ENCODE measurements around the gene CRYBG3. TPM values are rescaled to one million over a fixed set of nuclear protein-coding genes. Genes with fewer than 3 reads are reported as not detected.
A peak's percentile ranks its signal among the peaks of the same experiment; 100 is the strongest.

Gene CRYBG3
- total and polyA plus RNA-seq, 8 donors: 5.7 to 57.6 (median 23.0) TPM

DNA sequence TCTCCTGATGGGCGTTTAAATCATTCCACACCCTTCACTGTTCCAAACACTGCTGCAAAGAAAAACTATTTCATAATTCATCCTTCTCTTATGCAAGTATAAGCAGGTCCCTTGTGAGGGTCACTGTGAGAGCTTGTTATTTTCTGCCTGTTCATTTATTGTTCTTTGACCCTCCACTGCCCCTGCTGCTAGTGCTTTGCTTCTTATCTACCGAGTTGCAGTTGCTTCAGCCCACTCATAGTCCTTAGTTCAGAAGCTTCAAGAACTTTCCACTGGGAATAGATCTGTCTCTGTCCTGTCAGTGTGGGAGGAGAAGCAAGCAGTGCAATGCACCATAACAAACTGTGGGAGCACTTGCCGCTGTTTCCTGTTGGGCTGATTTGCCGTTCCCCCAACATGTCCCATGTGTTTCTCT is 110.6 kb downstream of the CRYBG3 start:
- Histone ChIP-seq H3K4me1 (peaks cover 0 to 4% (median 1%) of the 10 kb centered on the region in 4 donors), H3K27me3 (no peaks in the 10 kb centered on the region), H3K27ac (no peak overlapping the region), H3K4me3 (no peak overlapping the region), H3K9me3 (no peaks in the 10 kb centered on the region), H3K36me3 (peaks cover 3 to 70% (median 64%) of the 10 kb centered on the region in 4 donors)
- peak in 1 of 2 donors; percentile 38 for DNase-seq
- intact Hi-C loops (cut with DNase I; ENCODE audit: low total_unique reads): no loop called here
- TF ChIP-seq POLR2AphosphoS5 (IDR thresholded peaks at IDR 0.05) (no peak), POLR2A (IDR thresholded peaks at IDR 0.05) (no peak), EP300 (IDR thresholded peaks at IDR 0.05) (no peak)
- TF ChIP-seq, protein P1, sequence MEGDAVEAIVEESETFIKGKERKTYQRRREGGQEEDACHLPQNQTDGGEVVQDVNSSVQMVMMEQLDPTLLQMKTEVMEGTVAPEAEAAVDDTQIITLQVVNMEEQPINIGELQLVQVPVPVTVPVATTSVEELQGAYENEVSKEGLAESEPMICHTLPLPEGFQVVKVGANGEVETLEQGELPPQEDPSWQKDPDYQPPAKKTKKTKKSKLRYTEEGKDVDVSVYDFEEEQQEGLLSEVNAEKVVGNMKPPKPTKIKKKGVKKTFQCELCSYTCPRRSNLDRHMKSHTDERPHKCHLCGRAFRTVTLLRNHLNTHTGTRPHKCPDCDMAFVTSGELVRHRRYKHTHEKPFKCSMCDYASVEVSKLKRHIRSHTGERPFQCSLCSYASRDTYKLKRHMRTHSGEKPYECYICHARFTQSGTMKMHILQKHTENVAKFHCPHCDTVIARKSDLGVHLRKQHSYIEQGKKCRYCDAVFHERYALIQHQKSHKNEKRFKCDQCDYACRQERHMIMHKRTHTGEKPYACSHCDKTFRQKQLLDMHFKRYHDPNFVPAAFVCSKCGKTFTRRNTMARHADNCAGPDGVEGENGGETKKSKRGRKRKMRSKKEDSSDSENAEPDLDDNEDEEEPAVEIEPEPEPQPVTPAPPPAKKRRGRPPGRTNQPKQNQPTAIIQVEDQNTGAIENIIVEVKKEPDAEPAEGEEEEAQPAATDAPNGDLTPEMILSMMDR (IDR thresholded peaks at IDR 0.05): no peak
- WGBS, 5 donors: 68 to 86% (median 76%) methylated on average over 4 of the region's 4 CpGs

DNA sequence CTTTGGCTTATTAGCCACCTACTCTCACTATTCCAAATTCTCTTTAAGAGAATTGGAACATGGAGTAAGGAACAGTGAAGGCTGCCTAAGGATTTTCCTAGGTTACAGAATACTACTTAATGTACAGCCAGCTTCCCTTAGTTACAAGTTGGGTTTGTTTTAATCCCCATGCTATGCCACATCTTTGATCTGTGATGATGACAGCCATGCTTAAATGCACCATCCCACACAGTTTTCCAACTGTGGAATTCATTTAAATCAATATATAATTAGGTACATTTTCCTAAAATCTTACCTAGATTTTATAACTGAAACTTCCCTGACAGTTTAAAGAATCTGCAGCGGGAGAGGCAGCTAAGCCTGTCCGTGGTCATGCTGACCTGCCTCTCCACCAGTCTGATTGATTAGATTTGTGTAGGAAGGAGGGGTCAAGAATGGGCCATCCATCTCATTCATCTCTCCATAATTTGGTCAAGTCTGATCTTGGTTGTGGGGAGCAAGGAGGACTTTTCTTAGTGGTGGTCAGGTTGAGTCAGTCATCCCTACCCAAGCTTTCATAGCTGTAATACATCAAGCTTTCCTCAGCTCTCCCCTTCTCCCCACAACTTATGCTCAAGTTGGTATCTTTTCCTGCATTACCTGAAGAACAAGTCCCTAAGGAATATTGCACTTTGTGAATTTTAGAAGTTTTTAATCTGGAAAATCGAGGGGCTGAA is 113.3 kb downstream of the CRYBG3 start:
- Histone ChIP-seq H3K4me3 (no peak overlapping the region), H3K36me3 (peaks cover 3 to 98% (median 84%) of the 10 kb centered on the region in 4 donors), H3K27me3 (no peaks in the 10 kb centered on the region), H3K4me1 (no peaks in the 10 kb centered on the region), H3K27ac (no peak overlapping the region), H3K9me3 (no peaks in the 10 kb centered on the region)
- no peak for DNase-seq
- 89 to 96% (median 93%) methylated on average over 3 of the region's 3 CpGs for WGBS, 5 donors
- TF ChIP-seq POLR2AphosphoS5 (IDR thresholded peaks at IDR 0.05) (no peak), EP300 (IDR thresholded peaks at IDR 0.05) (no peak), POLR2A (IDR thresholded peaks at IDR 0.05) (no peak)
- TF ChIP-seq, protein P1 (IDR thresholded peaks at IDR 0.05): no peak
- intact Hi-C loops (cut with DNase I; ENCODE audit: low total_unique reads): no loop called here

- DNase-seq: no peak
- intact Hi-C loops (cut with DNase I; ENCODE audit: low total_unique reads): no loop called here
- TF ChIP-seq POLR2AphosphoS5 (IDR thresholded peaks at IDR 0.05) (no peak), EP300 (IDR thresholded peaks at IDR 0.05) (no peak), POLR2A (IDR thresholded peaks at IDR 0.05) (no peak)
- TF ChIP-seq, protein P1 (IDR thresholded peaks at IDR 0.05): no peak
- Histone ChIP-seq H3K27ac (no peak overlapping the region), H3K9me3 (no peaks in the 10 kb centered on the region), H3K27me3 (no peaks in the 10 kb centered on the region), H3K36me3 (peaks cover 3 to 98% (median 79%) of the 10 kb centered on the region in 4 donors), H3K4me1 (no peaks in the 10 kb centered on the region), H3K4me3 (no peak overlapping the region)
- 64 to 100% (median 98%) methylated on average over 1 of the region's 1 CpG for WGBS, 5 donors
Measured at GRCh38 chr3:97935842-97936241, 114.0 kb downstream of the CRYBG3 start.

- no peak for DNase-seq
- Histone ChIP-seq H3K36me3 (peaks cover 3 to 93% (median 87%) of the 10 kb centered on the region in 4 donors), H3K27ac (no peak overlapping the region), H3K4me3 (no peak overlapping the region), H3K27me3 (no peaks in the 10 kb centered on the region), H3K9me3 (no peaks in the 10 kb centered on the region), H3K4me1 (peaks cover 0 to 8% (median 2%) of the 10 kb centered on the region in 4 donors)
- 92 to 98% (median 95%) methylated on average over 2 of the region's 2 CpGs for WGBS, 5 donors
- intact Hi-C loops (cut with DNase I; ENCODE audit: low total_unique reads): no loop called here
- TF ChIP-seq, protein P1 (IDR thresholded peaks at IDR 0.05): no peak
Measured at GRCh38 chr3:97937205-97937604, 115.4 kb downstream of the CRYBG3 start.

All from stomach (tissue), 9 donors.